HG03066 (cell line): ENCODE results near the gene CALHM5.
"Not testable (repeated sequence)": the region's sequence is repeated elsewhere in the genome, so short reads cannot be mapped to it uniquely, and the experiment has no call there.

Source experiments
- ATAC-seq: cut with Tn5 transposase; IDR thresholded peaks from one replicate; pipeline ENCODE4 v1.9.1; 2021; ENCODE audit warnings: low read depth; ENCODE audit not compliant: unreplicated experiment

CALHM5 gene

DNA sequence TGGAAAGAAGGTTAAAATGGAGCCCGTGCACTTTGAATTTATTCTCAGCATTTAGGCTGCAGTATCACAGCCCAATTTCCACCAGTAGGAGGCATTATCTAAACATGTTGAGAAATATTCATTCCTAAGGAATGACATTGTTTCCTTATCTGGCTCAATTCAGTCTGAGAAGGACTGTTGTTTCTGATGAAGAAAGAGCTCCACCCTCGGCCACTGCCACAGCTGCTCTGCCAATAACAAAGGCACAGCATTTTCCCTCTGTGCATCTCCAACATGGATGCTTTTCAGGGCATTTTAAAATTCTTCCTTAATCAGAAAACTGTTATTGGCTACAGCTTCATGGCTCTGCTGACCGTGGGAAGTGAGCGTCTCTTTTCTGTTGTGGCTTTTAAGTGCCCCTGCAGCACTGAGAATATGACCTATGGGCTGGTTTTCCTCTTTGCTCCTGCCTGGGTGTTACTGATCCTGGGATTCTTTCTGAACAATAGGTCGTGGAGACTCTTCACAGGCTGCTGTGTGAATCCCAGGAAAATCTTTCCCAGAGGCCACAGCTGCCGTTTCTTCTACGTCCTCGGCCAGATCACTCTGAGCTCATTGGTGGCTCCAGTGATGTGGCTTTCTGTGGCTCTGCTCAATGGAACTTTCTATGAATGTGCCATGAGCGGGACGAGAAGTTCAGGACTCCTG, at the start of gene CALHM5:
CALHM5 (plus strand) TSS at position 216 of the 687 bp plus-strand sequence; CDS start at position 274, 58 bp downstream.
- no peak for ATAC-seq

DNA sequence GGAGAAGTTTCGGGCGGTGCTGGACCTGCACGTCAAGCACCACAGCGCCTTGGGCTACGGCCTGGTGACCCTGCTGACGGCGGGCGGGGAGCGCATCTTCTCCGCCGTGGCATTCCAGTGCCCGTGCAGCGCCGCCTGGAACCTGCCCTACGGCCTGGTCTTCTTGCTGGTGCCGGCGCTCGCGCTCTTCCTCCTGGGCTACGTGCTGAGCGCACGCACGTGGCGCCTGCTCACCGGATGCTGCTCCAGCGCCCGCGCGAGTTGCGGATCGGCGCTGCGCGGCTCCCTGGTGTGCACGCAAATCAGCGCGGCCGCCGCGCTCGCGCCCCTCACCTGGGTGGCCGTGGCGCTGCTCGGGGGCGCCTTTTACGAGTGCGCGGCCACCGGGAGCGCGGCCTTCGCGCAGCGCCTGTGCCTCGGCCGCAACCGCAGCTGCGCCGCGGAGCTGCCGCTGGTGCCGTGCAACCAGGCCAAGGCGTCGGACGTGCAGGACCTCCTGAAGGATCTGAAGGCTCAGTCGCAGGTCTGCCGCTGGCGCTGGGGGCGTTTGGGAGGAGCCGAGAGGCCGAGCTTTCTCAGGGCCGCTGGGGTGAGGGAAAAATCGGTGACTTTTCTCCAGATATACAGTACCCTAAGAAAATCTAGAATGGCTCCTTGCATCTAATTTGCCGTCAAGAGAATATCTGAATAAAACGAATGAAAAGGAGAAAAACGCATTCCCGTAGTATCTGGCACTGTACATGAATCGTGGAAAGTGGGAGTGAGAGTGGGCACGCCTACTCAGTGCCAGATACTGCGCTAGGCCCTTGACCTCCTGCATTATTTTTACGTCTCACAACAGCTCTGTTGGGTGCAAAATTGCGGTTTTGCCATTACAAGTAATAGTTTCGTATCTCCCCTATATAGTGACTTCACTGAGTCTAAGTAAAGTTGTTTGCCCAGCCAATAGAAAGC, 49.2 kb upstream of the CALHM5 start:
- peak; percentile 69 for ATAC-seq

- ATAC-seq = no peak
Observed at GRCh38 chr6:116463301-116463700, 48.1 kb upstream of the CALHM5 start.

GRCh38 chr6:116465246-116465645, 46.2 kb upstream of the CALHM5 start:
- no peak for ATAC-seq

DNA sequence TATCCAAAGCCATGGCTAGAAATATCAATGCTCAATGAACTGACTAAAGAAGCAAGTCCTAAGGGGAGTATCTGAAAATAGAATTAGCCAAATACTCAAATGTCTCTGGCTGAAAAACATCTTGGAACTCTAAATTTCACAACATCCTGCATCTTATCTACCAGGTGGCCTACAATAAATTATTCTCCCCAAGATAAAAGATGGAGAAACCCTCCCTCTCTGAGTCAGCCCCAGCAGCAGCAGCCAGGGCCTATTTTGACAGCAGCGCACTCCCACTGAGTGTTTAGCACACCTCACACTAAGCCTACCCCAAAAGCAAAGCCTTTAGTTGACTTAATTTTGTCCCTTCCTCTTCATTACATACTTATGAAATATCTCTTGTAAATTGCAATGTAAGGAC, 44.3 kb upstream of the CALHM5 start:
- no peak for ATAC-seq

DNA sequence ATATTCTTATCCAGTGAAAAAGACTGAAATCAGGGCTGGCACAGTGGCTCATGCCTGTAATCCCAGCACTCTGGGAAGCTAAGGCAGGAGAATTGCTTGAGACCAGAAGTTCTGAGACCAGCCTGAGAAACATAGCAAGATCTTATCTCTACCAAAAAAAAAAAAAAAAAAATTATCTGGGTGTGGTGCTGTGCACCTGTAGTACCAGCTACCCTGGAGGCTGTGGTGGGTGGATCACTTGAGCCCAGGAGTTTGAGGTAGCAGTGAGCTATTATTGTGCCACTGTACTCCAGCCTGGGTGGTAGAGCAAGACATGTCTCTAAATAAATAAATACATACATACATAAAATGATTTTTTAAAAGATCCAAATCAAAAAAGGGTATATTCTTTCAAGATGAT, 43.9 kb upstream of the CALHM5 start:
- ATAC-seq = no peak

- no peak for ATAC-seq
Observed at GRCh38 chr6:116468293-116468692, 43.1 kb upstream of the CALHM5 start.

DNA sequence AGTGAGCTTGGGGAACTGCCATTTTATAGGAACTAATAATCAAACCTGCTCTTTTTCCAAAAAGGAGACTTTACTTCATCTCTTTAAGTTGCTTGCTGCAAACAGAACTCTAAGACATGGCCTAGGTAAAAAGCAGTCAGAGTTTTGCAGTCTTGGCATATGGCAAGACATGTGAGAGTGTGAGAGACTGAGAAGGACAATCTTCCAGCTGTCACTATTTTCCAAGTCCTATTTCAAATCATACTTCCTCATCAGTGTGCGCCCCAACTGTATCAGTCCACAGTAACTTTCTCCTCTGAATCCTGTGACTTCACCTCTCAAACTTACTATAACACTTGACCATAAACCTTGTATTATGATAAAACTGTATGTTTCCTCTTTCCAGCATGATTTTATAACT, 39.9 kb upstream of the CALHM5 start:
- ATAC-seq = no peak

DNA sequence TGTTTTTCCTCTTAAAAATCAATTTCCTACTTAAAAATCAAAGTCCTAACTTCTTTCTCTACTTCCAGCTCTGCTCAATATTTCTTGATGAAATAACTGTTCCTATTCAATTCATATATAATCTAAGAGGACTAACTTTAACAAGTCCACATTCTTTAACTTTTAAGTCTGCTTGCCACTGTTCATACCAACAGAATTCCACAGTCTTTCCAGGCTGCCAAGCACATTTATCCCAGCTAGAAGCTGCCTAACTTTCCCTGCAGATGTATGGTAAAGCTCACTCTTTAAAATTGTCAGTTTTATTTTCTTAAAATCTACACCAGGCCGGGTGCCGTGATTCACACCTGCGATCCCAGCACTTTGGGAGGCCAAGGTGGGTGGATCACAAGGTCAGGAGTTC, 38.7 kb upstream of the CALHM5 start:
- ATAC-seq = no peak

- ATAC-seq = no peak
Observed at GRCh38 chr6:116475141-116475540, 36.3 kb upstream of the CALHM5 start.

GRCh38 chr6:116476002-116476678, 35.3 kb upstream of the CALHM5 start:
- peak; percentile 100 for ATAC-seq

- no peak for ATAC-seq
Observed at GRCh38 chr6:116482780-116483179, 28.7 kb upstream of the CALHM5 start.

DNA sequence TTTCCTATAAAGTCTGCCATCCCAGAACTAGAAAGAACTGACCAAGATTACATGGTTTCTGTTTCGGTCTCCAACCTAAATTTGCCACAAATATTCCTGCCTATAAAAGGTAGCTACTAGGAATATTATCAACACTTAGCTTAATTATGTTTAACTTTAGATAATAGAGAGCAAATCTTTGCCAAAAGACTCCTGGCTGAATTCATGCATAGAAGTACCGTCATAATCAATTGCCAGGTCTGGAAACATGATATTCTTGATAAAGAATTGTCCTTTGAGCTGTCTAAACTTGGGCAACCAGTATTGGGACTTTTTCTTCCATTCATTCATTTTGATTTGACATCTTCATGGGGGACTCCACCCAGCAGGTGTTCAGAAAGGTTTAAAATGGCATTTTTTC, 27.8 kb upstream of the CALHM5 start:
- ATAC-seq = no peak

DNA sequence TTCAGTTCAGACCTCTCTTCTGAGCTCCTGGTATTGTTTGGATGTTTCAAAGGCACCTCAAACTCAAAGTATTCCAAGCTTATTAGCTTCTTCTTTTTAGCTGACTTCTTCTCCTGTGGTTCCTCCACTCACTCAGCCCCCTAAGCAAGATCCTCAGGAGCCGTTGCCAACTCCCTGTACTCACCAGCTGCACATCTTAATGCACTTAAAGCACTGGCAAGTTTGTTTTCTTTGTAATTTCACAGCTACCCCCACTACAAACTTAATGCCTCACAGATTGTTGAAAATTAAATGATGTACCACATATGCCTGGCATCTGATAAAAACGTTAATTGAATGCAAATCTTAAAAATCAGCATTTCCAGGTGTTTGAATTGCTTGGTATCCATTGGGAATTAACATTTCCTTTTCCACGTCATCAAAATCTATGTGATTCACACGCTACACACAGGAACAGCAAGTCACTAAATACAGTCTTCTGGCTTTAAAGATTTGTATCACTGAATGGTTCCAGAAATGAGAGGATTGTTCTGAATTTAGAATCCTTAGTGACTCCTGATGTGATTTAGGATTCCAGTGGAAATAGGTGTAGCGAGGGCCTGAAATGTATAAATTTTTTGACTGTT, 25.8 kb upstream of the CALHM5 start:
- no peak for ATAC-seq

DNA sequence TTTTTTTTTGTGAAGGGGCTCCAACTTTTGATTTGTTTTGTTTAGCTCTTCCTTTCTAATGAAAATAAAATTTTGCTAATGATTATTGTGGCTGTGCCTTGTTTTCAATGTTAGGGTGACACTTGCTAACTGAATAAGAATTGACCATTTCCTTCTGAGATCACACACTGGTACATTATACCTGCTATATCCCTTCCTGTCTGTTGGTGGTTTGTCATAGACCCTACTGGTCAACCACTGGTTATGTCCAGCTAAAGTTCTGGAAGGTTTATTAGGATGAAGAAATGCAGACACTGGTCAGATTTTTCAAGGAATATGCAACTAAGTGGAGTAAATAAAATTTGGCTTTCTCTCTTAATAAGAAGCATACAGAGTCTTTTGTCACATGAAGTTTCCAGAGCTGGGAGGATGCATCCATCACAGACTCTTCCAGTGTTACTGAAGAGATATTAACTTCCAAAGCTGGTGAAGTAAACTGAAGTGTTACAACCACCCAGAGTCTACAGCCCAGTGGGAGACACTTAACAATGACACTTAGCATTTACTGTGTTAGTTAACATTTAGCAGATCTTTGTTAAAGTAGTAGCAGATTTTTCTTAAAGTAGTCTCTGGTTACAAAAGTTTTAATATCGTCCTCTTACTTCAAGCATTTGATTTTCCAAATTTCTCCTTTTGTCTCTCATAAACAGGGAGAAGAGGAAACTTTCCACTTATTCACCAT, 19.7 kb upstream of the CALHM5 start:
- no peak for ATAC-seq

- no peak for ATAC-seq
Observed at GRCh38 chr6:116492331-116493067, 18.9 kb upstream of the CALHM5 start.

DNA sequence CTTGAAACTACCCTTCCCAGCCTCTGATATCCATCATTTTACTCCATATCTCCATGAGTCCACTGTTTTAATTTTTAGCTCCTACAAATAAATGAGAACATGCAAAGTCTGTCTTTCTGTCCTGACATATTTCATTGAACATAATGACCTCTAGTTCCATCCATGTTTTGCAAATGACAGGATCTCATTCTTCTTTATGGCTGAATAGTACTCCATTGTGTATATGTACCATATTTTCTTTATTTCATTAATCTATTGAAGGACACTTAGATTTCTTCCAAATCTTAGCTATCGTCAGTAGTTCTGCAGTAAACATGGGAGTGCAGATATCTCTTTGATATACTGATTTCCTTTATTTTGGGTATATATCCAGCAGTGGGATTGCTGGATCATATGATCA, 16.3 kb upstream of the CALHM5 start:
- not testable (repeated sequence) for ATAC-seq

GRCh38 chr6:116497113-116497676, 14.2 kb upstream of the CALHM5 start:
- ATAC-seq = no peak

GRCh38 chr6:116500969-116501433, 10.4 kb upstream of the CALHM5 start:
- no peak for ATAC-seq
